HUDEP-2 (cell line): ENCODE data around the gene GHR.
"Not testable (repeated sequence)": the region's sequence is repeated elsewhere in the genome, so short reads cannot be mapped to it uniquely, and the experiment has no call there.

Experiments used
- DNase-seq, 76 experiments: peaks; one replicate each; lab custom pipeline; 2025; ENCODE audit not compliant: unreplicated experiment in 76 of 76; lab: John Stamatoyannopoulos, UW

Gene GHR

DNA sequence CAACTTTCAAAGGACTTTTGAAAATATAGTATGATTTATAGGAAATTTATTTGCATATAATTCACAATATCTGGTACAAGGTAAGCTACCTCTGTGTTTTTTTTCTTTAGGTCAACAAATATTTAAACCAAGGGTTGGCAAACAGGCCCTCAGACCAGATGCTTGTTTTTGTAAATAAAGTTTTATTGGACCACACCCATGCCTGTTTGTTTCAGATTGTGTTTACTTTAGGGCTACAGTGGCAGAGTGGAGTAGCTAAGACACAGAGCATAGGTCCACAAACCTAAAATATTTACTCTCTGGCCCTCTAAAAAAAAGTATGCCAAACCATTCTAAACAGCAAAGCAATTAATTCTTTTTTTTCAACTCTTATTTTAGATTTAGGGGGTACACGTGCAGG lies 213.7 kb downstream of the GHR start:
- DNase-seq = no peak

GRCh38 chr5:42638972-42639371 lies 215.7 kb downstream of the GHR start:
- DNase-seq = no peak

- no peak for DNase-seq
Measured at GRCh38 chr5:42640835-42641234, 217.6 kb downstream of the GHR start.

- no peak for DNase-seq
Measured at GRCh38 chr5:42641336-42642005, 218.2 kb downstream of the GHR start.

GRCh38 chr5:42642006-42642405 lies 218.8 kb downstream of the GHR start:
- no peak for DNase-seq

DNA sequence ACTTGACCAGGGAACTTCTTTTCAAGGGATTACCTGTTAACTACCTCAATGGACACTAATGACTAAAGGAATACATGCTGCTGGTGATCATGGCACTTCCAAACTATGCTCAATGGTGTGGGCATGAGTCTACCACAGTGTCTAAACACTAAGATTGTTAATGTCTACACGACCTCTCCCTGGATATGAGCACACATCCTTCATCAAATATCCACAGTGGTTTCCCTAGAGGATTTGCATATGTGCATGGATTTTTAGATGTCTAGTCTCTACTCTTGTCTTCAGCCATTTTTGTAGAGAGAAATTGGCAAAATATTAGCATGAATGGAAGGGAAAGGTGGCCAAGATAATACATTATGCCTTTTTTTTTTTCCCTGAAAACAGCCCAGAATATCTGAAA lies 220.1 kb downstream of the GHR start:
- DNase-seq = no peak

DNA sequence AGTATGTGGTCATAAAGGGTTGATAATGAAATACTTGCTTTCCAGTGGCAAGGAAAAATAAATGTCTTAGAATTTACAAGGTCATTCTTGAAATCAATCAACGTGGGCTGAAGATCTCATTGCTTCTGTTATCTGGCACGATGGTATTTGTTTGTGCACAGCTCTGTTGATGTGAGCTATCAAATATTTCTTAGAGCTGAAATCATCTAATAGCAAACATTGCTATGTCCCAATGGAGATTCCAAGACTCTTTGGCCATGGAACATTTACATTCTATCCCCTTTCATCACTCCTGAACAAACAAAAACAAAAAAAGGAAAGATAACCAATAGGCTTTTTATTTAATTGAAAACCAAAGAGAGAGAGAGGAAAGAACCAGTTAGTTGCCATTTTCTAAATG lies 221.9 kb downstream of the GHR start:
- DNase-seq = no peak

DNA sequence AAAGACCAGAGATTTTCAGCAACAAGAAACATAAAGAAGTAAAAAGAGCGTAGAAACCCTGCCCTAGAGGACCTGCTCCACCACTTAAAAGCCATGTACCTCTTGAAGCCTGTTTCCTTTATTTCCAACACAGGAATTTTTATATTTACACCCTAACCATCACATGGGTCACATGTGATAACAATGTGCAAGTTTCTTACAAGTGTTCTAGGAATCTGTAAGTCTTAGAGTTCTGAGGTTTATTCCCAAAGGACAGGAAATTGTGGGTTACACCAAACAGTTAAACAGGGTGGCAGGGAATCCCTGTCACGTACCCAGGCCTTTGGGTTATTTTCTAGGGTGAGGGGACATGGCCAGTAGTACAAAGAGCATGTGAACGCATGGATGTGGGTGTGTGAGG lies 224.8 kb downstream of the GHR start:
- no peak for DNase-seq

GRCh38 chr5:42648915-42649314 lies 225.7 kb downstream of the GHR start:
- no peak for DNase-seq

DNA sequence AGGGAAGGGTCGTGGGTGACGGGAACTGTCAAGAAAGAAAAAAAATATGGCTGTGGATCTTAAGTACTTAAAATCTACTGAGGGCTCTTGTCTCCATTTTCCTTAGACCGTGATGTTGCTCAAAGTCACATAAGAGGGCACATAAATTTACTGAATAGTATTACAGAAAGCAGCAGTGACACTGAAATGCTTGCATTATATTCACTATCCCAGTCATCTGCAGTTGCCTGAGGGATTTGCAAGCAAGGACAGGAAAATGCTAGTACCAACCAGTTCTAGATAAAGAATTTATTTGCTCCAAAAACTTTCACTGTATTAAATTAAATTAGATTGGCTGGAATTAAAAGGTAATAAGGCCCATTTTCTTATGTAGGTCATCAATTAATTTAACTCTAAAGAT lies 226.8 kb downstream of the GHR start:
- no peak for DNase-seq

- no peak for DNase-seq
Measured at GRCh38 chr5:42653705-42654104, 230.5 kb downstream of the GHR start.

GRCh38 chr5:42654645-42655044 lies 231.4 kb downstream of the GHR start:
- no peak for DNase-seq

DNA sequence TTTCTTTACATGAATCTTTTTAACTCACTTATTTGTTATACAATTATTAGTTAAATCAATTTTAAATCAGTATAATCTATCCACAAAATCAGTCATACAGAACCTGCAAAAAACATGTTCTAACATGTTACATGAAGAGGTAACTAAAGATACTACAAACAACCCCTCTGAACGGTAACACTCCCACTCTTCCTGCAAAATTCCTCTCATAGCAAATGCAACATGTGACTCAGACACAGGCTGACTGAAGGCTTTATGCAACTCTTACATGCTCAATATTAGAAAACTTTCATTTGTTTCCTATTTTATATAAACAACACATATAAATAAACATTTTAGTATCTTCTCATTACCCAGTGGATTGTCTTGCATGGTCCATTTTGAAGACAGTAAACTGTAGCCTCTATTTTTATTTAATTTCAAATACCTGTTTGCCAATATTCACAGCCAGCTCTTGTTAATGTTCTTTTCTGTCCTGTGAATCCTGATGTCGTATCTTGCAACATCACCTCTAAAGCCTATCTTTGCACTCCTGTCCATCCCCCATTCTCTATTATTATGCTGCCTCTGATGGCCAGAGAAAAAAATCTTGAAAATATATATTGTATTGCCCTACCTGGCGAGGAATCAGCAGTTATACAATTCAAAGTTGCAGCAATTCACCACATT lies 232.9 kb downstream of the GHR start:
- DNase-seq = no peak

DNA sequence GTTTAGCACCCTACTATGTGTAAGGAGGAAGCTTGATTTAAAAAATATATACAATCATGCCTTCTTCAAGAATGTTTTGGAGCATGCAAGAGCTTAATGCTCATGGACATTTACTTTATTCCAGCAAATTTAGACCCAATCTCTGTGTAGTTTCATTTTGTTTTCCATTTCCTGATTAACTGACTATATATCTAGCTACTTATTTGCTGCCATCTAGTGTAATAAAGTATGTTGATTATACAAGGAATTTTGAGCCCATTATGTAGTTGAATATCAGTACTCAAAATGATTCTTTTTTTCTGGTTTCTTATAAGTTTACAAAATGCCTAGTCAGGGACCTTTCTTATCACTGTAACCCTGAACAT lies 233.4 kb downstream of the GHR start:
- no peak for DNase-seq

DNA sequence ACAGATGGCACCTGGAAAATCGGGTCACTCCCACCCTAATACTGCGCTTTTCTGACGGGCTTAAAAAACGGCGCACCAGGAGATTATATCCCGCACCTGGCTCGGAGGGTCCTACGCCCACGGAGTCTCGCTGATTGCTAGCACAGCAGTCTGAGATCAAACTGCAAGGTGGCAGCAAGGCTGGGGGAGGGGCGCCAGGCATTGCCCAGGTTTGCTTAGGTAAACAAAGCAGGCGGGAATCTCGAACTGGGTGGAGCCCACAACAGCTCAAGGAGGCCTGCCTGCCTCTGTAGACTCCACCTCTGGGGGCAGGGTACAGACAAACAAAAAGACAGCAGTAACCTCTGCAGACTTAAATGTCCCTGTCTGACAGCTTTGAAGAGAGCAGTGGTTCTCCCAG lies 236.6 kb downstream of the GHR start:
- DNase-seq = not testable (repeated sequence)

- DNase-seq = no peak
Measured at GRCh38 chr5:42665857-42666256, 242.6 kb downstream of the GHR start.

DNA sequence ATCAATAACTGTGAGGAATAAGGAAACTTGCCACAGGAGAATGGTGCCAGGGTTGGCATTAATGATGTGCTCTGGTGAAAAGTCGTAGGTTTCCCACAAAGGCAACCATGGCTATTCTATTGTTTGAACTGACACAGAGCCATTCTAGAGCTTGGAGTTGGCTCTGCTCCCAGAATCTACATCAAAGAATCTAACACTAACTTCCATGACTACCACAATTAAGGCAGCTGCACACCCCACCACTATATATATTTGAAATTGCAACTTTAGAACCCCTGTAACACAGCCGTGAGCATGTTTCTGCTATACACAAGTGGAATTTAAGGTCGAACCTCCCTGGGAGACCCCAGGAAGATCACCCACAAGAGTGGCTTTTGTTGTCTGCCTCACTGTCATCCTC lies 243.6 kb downstream of the GHR start:
- no peak for DNase-seq

DNA sequence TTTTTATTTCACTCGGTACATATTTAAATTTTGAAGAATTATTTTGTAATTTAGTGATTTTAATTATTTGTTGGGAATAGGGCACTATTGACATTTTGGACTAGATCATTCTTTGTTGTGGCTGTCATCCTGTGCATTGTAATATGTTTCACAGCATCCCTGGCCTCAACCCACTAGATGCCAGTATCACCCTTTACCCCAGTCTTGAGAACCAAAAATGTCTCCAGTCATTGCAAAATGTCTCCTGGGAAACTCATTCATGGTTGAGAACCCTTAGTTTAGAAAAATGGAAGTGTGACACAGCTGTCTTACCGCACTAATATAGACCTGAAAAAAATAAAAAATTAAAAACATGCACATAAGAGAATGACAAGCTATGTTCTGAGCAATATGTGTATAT lies 245.0 kb downstream of the GHR start:
- DNase-seq = no peak

- no peak for DNase-seq
Measured at GRCh38 chr5:42672925-42673324, 249.7 kb downstream of the GHR start.

- DNase-seq = no peak
Measured at GRCh38 chr5:42675602-42676001, 252.4 kb downstream of the GHR start.

- DNase-seq = no peak
Measured at GRCh38 chr5:42676362-42676761, 253.1 kb downstream of the GHR start.

DNA sequence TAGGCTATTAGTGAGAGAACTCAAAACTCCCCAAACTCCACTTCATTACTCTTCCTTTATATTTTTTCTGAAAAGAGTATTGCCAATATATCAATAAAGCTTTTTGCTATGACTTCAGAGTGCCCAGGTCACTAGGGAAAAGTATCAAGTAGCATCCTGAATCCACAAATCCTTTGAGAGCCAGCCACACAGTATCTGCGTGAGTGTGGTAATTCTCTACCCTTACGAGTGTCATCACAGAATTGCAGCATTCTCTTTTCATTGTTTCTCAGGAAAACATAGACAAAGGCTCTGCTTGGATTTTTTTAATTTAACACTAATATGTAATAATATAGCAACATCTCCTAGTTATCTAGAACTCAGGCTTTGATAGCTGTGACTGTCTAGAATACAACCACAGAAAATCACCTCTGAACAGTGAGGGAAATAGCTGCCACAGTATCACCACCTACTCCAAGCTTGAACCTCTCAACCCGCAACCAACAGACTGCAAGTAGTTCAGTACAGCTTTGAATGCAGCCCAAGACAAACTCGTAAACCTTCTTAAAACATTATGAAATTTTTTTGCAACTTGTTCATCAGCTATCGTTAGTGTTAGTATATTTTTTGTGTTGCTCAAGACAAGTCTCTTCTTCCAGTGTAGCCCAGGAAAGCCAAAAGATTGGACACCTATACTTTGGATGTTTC lies 254.1 kb downstream of the GHR start:
- DNase-seq = no peak
